ENCODE data around the gene S1PR4. TPM values are rescaled to one million over a fixed set of nuclear protein-coding genes. Genes with fewer than 3 reads are reported as not detected.

Gene S1PR4
- total RNA-seq, 2 experiments from 2014 or later, result 70.2 to 73.7 TPM

GRCh38 chr19:3186160-3186688 lies 7.7 kb downstream of the S1PR4 start:
- DNase-seq, result peak in 1 of 14 experiments; percentile 53
- ChIA-PET CTCF (no interaction called here), POLR2A (interaction anchor here (0.8 to 4.1 kb wide), 11 partner anchors 8 to 236 kb away, joined by 3 to 19 read pairs (median 4); no protein-coding TSS in a partner anchor)
- Histone ChIP-seq H3K4me1 (ENCODE audit: insufficient read depth, low read length) (peaks cover 90% of the 10 kb centered on the region), H3K4me3 (ENCODE audit: low read length) (peak overlapping the region; percentile 59), H3K9me3 (ENCODE audit: control insufficient read depth in 1 of 2, insufficient read depth in 1 of 2, low read length in 2 of 2) (no peaks in the 10 kb centered on the region), H3K36me3 (ENCODE audit: insufficient read depth, low read length) (peaks cover 34% of the 10 kb centered on the region), H3K27ac (ENCODE audit: low read depth in 1 of 2, low read length in 2 of 2) (peak overlapping the region in 1 of 2 donors; percentile 46), H3K27me3 (ENCODE audit: control insufficient read depth in 1 of 2, insufficient read depth in 2 of 2, low read length in 2 of 2) (no peaks in the 10 kb centered on the region)
- H3K4me3 Mint-ChIP-seq, result peak overlapping the region; percentile 87
- ATAC-seq (ENCODE audit: poor library complexity), result no peak
- no peaks in the 10 kb centered on the region for H3K27me3 Mint-ChIP-seq
- no peak for TF ChIP-seq CTCF (IDR thresholded peaks at IDR 0.05)
- peaks cover 53% of the 10 kb centered on the region for H3K4me1 Mint-ChIP-seq (ENCODE audit: low read depth)
- H3K36me3 Mint-ChIP-seq (ENCODE audit: low read depth), result peaks cover 43% of the 10 kb centered on the region
- peak overlapping the region; percentile 79 for H3K27ac Mint-ChIP-seq
- H3K9me3 Mint-ChIP-seq, result no peaks in the 10 kb centered on the region
- intact Hi-C loops (cut with DNase I, micrococcal nuclease), result loop anchor here in 1 of 2 experiments (5.0 to 10.0 kb wide), 2 partner anchors 234 to 249 kb away; no protein-coding TSS in a partner anchor

GRCh38 chr19:3186891-3187661 lies 8.5 kb downstream of the S1PR4 start:
- H3K9me3 Mint-ChIP-seq, result no peaks in the 10 kb centered on the region
- intact Hi-C loops (cut with DNase I, micrococcal nuclease), result loop anchor here in 1 of 2 experiments (5.0 to 10.0 kb wide), 2 partner anchors 235 to 248 kb away; no protein-coding TSS in a partner anchor
- Histone ChIP-seq H3K27ac (ENCODE audit: low read depth in 1 of 2, low read length in 2 of 2) (no peak overlapping the region), H3K4me3 (ENCODE audit: low read length) (peak overlapping the region; percentile 59), H3K9me3 (ENCODE audit: control insufficient read depth in 1 of 2, insufficient read depth in 1 of 2, low read length in 2 of 2) (no peaks in the 10 kb centered on the region), H3K27me3 (ENCODE audit: control insufficient read depth in 1 of 2, insufficient read depth in 2 of 2, low read length in 2 of 2) (no peaks in the 10 kb centered on the region), H3K36me3 (ENCODE audit: insufficient read depth, low read length) (peaks cover 30% of the 10 kb centered on the region), H3K4me1 (ENCODE audit: insufficient read depth, low read length) (peaks cover 86% of the 10 kb centered on the region)
- CTCF ChIA-PET, result no interaction called here
- POLR2A ChIA-PET, result interaction anchor here (1.0 to 4.1 kb wide), 9 partner anchors 8 to 237 kb away, joined by 3 to 19 read pairs (median 5); partner anchors contain the start of gene S1PR4
- H3K27ac Mint-ChIP-seq, result peak overlapping the region; percentile 79
- no peak for ATAC-seq (ENCODE audit: poor library complexity)
- H3K4me1 Mint-ChIP-seq (ENCODE audit: low read depth), result peaks cover 53% of the 10 kb centered on the region
- H3K27me3 Mint-ChIP-seq, result no peaks in the 10 kb centered on the region
- peak overlapping the region; percentile 87 for H3K4me3 Mint-ChIP-seq
- H3K36me3 Mint-ChIP-seq (ENCODE audit: low read depth), result peaks cover 38% of the 10 kb centered on the region
- no peak for DNase-seq
- TF ChIP-seq CTCF (IDR thresholded peaks at IDR 0.05), result no peak

GRCh38 chr19:3187662-3188511 lies 9.3 kb downstream of the S1PR4 start:
- intact Hi-C loops (cut with DNase I, micrococcal nuclease), result loop anchor here in 1 of 2 experiments (5.0 to 10.0 kb wide), 2 partner anchors 236 to 247 kb away; no protein-coding TSS in a partner anchor
- no peak for TF ChIP-seq CTCF (IDR thresholded peaks at IDR 0.05)
- Mint-ChIP-seq H3K9me3 (no peaks in the 10 kb centered on the region), H3K4me1 (ENCODE audit: low read depth) (peaks cover 50% of the 10 kb centered on the region), H3K36me3 (ENCODE audit: low read depth) (peaks cover 35% of the 10 kb centered on the region), H3K27me3 (no peaks in the 10 kb centered on the region), H3K4me3 (peak overlapping the region; percentile 87), H3K27ac (no peak overlapping the region)
- Histone ChIP-seq H3K4me3 (ENCODE audit: low read length) (no peak overlapping the region), H3K27me3 (ENCODE audit: control insufficient read depth in 1 of 2, insufficient read depth in 2 of 2, low read length in 2 of 2) (no peaks in the 10 kb centered on the region), H3K27ac (ENCODE audit: low read depth in 1 of 2, low read length in 2 of 2) (no peak overlapping the region), H3K36me3 (ENCODE audit: insufficient read depth, low read length) (peaks cover 26% of the 10 kb centered on the region), H3K4me1 (ENCODE audit: insufficient read depth, low read length) (peaks cover 79% of the 10 kb centered on the region), H3K9me3 (ENCODE audit: control insufficient read depth in 1 of 2, insufficient read depth in 1 of 2, low read length in 2 of 2) (no peaks in the 10 kb centered on the region)
- ChIA-PET POLR2A (interaction anchor here (1.0 to 1.9 kb wide), 5 partner anchors 9 to 238 kb away, joined by 3 to 6 read pairs (median 5); partner anchors contain the start of gene S1PR4), CTCF (no interaction called here)
- ATAC-seq (ENCODE audit: poor library complexity) (no peak), DNase-seq (no peak)
